PFSK-1 (cell line): ENCODE data around the gene CTNS.

Source experiments
- FOXP2 ChIP-seq: optimal IDR thresholded peaks from 2 replicates; pipeline ENCODE3; 2011; ENCODE audit warnings: borderline replicate concordance, control low read depth, inconsistent platforms; ENCODE audit not compliant: insufficient read depth; ENCODE audit errors: extremely low read length, extremely low read depth
- POLR2AphosphoS5 ChIP-seq: IDR thresholded peaks from 2 replicates; pipeline ENCODE4 v1.6.1; 2012; ENCODE audit warnings: low read depth, mild to moderate bottlenecking, control low read depth, low read length, moderate library complexity
- SIN3A ChIP-seq: IDR thresholded peaks from 2 replicates; pipeline ENCODE4 v1.6.1; 2012; ENCODE audit warnings: mild to moderate bottlenecking, low read length, moderate library complexity, borderline replicate concordance; ENCODE audit not compliant: insufficient read depth
- TAF1 ChIP-seq: IDR thresholded peaks from 2 replicates; pipeline ENCODE4 v1.6.1; 2012; ENCODE audit warnings: low read length, control low read depth, borderline replicate concordance; ENCODE audit not compliant: insufficient read depth
- TF ChIP-seq, protein P1 (sequence below), 2 experiments: IDR thresholded peaks; 2 replicates each; pipeline versions ENCODE4 v1.6.1 to v1.8.0; 2011 to 2012; ENCODE audit warnings: low read depth in 2 of 2, low read length in 2 of 2, control low read depth in 1 of 2, inconsistent platforms in 1 of 2, mild to moderate bottlenecking in 1 of 2, moderate library complexity in 1 of 2; ENCODE audit not compliant: insufficient read depth in 1 of 2

Gene CTNS

GRCh38 chr17:3685174-3685573 lies 48.6 kb downstream of the CTNS start:
- TF ChIP-seq FOXP2 = no peak
- TF ChIP-seq TAF1 = no peak
- no peak for TF ChIP-seq POLR2AphosphoS5
- TF ChIP-seq SIN3A = no peak
- TF ChIP-seq, protein P1, sequence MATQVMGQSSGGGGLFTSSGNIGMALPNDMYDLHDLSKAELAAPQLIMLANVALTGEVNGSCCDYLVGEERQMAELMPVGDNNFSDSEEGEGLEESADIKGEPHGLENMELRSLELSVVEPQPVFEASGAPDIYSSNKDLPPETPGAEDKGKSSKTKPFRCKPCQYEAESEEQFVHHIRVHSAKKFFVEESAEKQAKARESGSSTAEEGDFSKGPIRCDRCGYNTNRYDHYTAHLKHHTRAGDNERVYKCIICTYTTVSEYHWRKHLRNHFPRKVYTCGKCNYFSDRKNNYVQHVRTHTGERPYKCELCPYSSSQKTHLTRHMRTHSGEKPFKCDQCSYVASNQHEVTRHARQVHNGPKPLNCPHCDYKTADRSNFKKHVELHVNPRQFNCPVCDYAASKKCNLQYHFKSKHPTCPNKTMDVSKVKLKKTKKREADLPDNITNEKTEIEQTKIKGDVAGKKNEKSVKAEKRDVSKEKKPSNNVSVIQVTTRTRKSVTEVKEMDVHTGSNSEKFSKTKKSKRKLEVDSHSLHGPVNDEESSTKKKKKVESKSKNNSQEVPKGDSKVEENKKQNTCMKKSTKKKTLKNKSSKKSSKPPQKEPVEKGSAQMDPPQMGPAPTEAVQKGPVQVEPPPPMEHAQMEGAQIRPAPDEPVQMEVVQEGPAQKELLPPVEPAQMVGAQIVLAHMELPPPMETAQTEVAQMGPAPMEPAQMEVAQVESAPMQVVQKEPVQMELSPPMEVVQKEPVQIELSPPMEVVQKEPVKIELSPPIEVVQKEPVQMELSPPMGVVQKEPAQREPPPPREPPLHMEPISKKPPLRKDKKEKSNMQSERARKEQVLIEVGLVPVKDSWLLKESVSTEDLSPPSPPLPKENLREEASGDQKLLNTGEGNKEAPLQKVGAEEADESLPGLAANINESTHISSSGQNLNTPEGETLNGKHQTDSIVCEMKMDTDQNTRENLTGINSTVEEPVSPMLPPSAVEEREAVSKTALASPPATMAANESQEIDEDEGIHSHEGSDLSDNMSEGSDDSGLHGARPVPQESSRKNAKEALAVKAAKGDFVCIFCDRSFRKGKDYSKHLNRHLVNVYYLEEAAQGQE (IDR thresholded peaks at IDR 0.05; ENCODE audit: insufficient read depth in 1 of 2, low read depth in 2 of 2, low read length in 2 of 2) = no peak

GRCh38 chr17:3688027-3688553 lies 51.5 kb downstream of the CTNS start:
- TF ChIP-seq FOXP2 = no peak
- no peak for TF ChIP-seq TAF1

GRCh38 chr17:3688852-3689261 lies 52.3 kb downstream of the CTNS start:
- TF ChIP-seq SIN3A = no peak
- TF ChIP-seq, protein P1 (IDR thresholded peaks at IDR 0.05; ENCODE audit: insufficient read depth in 1 of 2, low read depth in 2 of 2, low read length in 2 of 2) = no peak
- no peak for TF ChIP-seq FOXP2
- TF ChIP-seq POLR2AphosphoS5 = no peak
- no peak for TF ChIP-seq TAF1

DNA sequence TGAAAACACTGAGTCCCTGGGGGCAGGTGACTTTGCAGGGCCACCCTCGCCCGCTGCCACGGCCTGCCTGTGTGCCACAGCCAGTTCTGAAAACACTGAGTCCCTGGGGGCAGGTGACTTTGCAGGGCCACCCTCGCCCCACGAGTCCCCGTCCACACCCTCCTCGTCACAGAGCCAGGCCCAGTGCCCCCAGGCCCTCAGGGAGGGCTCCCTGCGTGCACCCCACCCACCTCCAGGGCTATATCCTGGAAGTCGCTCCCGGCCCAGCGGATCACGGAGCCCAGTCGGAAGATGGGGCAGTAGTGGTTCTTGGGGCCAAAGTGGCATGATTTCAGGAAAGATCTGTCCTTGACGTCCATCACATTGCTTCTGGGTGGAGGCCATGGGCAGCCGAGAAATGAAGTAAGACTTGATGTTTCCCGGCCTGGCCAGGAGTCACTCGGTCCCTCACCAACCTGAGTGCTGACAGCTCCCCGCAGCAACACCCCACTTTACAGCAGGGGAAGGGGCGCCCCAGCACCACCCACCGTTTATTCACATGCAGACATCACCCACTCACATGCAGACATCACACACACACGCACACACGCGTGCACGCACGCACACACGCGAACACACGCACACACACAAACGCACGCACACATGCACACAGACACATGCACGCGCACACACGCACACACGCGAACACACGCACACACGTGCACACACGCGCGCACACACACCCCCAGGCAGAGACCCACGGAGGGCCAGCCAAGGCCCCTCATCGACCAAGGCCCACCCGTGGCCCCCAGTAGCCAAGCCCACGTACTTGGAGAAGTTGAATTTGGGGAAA lies 52.9 kb downstream of the CTNS start:
- TF ChIP-seq TAF1 (no peak), SIN3A (no peak), POLR2AphosphoS5 (no peak), FOXP2 (no peak)
- TF ChIP-seq, protein P1 (IDR thresholded peaks at IDR 0.05; ENCODE audit: insufficient read depth in 1 of 2, low read depth in 2 of 2, low read length in 2 of 2) = no peak

GRCh38 chr17:3690094-3690715 lies 53.6 kb downstream of the CTNS start:
- TF ChIP-seq FOXP2 = no peak
- TF ChIP-seq SIN3A = no peak
- no peak for TF ChIP-seq TAF1
- no peak for TF ChIP-seq POLR2AphosphoS5
- TF ChIP-seq, protein P1 (IDR thresholded peaks at IDR 0.05; ENCODE audit: insufficient read depth in 1 of 2, low read depth in 2 of 2, low read length in 2 of 2) = no peak
